ENCODE results near the gene FAM3A. TPM values are rescaled to one million over a fixed set of nuclear protein-coding genes. Genes with fewer than 3 reads are reported as not detected.

Gene FAM3A
- total RNA-seq, 1 experiment from 2014 or later, result 69.2 TPM

DNA sequence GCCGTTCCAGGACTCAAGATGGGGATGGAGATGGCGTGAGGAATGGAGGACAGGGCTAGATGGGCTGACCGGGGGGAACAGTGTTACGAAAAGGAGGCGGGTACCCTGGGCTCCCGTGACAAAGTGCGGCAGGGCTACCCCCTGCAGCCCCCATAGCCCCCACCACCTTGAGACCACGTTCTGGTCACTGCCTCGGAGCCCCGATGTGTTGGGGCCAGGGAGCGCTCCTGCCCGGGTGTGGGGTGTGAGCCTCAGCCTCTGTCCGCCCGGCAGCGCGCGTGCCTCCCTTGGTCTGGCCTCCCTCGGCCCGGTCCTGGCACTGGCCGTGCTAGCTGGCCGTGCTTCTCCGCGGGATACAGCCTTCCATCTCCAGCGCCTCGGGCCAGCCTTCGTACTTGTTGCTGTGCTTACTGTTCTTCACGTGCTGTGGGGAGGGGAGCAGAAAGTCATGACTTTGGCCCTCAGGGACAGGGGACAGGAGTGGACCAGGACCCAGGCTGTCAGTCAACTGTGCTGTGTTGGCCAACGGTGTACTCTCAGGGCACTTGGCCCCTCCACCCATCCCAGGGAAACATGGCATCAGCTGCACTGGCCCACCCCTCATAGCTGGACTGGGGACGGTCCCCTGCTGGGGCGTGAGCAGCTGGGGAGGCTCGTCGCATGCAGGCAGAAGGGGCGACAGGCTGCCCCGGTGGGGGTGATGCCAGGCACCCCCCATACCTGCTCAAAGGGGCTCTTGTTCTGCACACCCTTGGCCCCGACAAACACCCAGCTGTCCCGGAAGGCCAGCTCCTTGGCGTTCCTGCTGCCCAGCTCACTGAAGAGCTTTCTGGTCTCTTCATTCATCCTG lies 9.3 kb downstream of the FAM3A start:
- no peak for ATAC-seq
- Histone ChIP-seq H3K79me2 (ENCODE audit: low read length) (no peaks in the 10 kb centered on the region), H2AFZ (ENCODE audit: low read length) (no peak overlapping the region), H3K9me2 (replicated peaks; ENCODE audit: low read length) (no peaks in the 10 kb centered on the region), H3K9ac (ENCODE audit: low read length) (no peak overlapping the region), H3F3A (ENCODE audit: low read length, unreplicated experiment) (no peaks in the 10 kb centered on the region), H3K9me3 (ENCODE audit: low read length) (no peaks in the 10 kb centered on the region), H3K27ac (ENCODE audit: low read length) (0 out of 2 replicates have a peak overlapping the region, but pooled peaks have one; percentile 69), H3K4me2 (ENCODE audit: low read length) (peak overlapping the region; percentile 54; the same call in 1 of the 2 replicates), H3K4me3 (ENCODE audit: low read length) (no peak overlapping the region), H4K20me1 (ENCODE audit: low read length) (no peaks in the 10 kb centered on the region), H3K27me3 (ENCODE audit: low read length) (no peaks in the 10 kb centered on the region), H3K36me3 (ENCODE audit: low read depth, low read length) (0 out of 2 replicates have a peak, but pooled peaks cover 3% of the 10 kb centered on the region), H3K4me1 (ENCODE audit: insufficient read depth, low read length) (peaks cover 18% of the 10 kb centered on the region)
- DNase-seq, result no peak
- ChIA-PET CTCF (no interaction called here), POLR2A (ENCODE audit: unreplicated experiment) (no interaction called here)
- intact Hi-C loops (cut with micrococcal nuclease), result no loop called here
- TSS peak; percentile 47 for BruUV-seq (replicated peaks)
- TF ChIP-seq, protein P1, sequence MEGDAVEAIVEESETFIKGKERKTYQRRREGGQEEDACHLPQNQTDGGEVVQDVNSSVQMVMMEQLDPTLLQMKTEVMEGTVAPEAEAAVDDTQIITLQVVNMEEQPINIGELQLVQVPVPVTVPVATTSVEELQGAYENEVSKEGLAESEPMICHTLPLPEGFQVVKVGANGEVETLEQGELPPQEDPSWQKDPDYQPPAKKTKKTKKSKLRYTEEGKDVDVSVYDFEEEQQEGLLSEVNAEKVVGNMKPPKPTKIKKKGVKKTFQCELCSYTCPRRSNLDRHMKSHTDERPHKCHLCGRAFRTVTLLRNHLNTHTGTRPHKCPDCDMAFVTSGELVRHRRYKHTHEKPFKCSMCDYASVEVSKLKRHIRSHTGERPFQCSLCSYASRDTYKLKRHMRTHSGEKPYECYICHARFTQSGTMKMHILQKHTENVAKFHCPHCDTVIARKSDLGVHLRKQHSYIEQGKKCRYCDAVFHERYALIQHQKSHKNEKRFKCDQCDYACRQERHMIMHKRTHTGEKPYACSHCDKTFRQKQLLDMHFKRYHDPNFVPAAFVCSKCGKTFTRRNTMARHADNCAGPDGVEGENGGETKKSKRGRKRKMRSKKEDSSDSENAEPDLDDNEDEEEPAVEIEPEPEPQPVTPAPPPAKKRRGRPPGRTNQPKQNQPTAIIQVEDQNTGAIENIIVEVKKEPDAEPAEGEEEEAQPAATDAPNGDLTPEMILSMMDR (conservative IDR thresholded peaks at IDR 0.05; ENCODE audit: low read depth, low read length), result no peak
- TF ChIP-seq EZH2phosphoT487 (IDR thresholded peaks at IDR 0.05; ENCODE audit: borderline replicate concordance, low read length) (no peak), EZH2 (IDR thresholded peaks at IDR 0.05; ENCODE audit: low read length, unreplicated experiment) (no peak)

DNA sequence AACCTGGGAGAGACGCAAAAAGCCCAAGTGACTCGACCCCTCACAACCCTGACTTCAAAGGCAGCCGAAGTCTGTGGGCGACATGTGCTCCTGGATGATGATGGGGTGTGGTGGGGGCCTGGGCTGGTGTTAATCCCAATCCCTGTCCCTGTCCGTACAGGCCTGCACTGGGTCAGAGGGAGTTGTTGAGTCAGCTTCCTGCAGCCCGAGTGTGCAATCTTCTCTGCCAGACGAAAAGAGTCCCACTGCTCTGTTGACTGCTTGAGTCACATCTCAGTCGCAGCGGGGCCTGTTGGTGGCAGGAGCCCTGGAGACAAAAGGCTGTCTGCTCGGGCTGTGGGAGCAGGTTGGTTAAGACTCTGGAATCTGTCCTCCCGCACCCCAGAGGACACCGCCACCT lies 10.3 kb downstream of the FAM3A start:
- peak overlapping the region; percentile 54; the same call in 1 of the 2 replicates for H3K4me2 ChIP-seq (ENCODE audit: low read length)
- no peak overlapping the region for H2AFZ ChIP-seq (ENCODE audit: low read length)
- H4K20me1 ChIP-seq (ENCODE audit: low read length), result no peaks in the 10 kb centered on the region
- ChIA-PET POLR2A (ENCODE audit: unreplicated experiment) (no interaction called here), CTCF (interaction anchor here (0.6 kb wide), 1 partner anchor 34 kb away, joined by 9 read pairs; no protein-coding TSS in a partner anchor)
- H3K27me3 ChIP-seq (ENCODE audit: low read length), result no peaks in the 10 kb centered on the region
- H3K79me2 ChIP-seq (ENCODE audit: low read length), result no peaks in the 10 kb centered on the region
- H3K27ac ChIP-seq (ENCODE audit: low read length), result peak overlapping the region; percentile 69
- H3K9me3 ChIP-seq (ENCODE audit: low read length), result no peaks in the 10 kb centered on the region
- H3K4me1 ChIP-seq (ENCODE audit: insufficient read depth, low read length), result peaks cover 18% of the 10 kb centered on the region
- no peak overlapping the region for H3K4me3 ChIP-seq (ENCODE audit: low read length)
- intact Hi-C loops (cut with micrococcal nuclease), result no loop called here
- peak overlapping the region; percentile 30; the same call in 1 of the 2 replicates for H3K9ac ChIP-seq (ENCODE audit: low read length)
- TF ChIP-seq, protein P1 (conservative IDR thresholded peaks at IDR 0.05; ENCODE audit: low read depth, low read length), result no peak
- no peak for TF ChIP-seq EZH2phosphoT487 (IDR thresholded peaks at IDR 0.05; ENCODE audit: borderline replicate concordance, low read length)
- no peak for TF ChIP-seq EZH2 (IDR thresholded peaks at IDR 0.05; ENCODE audit: low read length, unreplicated experiment)
- DNase-seq (peak; percentile 76), ATAC-seq (peak; percentile 97)
- 0 out of 2 replicates have a peak, but pooled peaks cover 3% of the 10 kb centered on the region for H3K36me3 ChIP-seq (ENCODE audit: low read depth, low read length)
- BruUV-seq (replicated peaks), result no TSS peak
- H3K9me2 ChIP-seq (replicated peaks; ENCODE audit: low read length), result no peaks in the 10 kb centered on the region
- H3F3A ChIP-seq (ENCODE audit: low read length, unreplicated experiment), result no peaks in the 10 kb centered on the region

DNA sequence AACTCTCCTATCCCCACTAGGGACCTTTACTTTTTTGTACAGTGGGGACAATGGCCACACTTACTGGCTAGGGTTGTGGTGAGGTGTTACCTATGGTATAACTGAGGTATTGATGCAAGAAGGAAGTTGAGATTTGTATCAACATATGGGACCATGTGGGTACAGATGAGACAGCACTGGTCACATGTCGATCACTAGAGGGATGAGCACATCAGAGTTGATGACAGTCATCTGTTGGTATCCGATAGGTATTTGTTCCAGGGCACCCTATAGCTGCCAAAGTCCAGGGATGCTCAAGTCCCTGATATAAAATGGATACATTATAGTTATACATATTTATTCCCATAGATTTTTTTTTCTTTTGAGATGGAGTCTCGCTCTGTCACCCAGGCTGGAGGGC lies 13.0 kb downstream of the FAM3A start:
- ATAC-seq, result no peak
- ChIA-PET CTCF (no interaction called here), POLR2A (ENCODE audit: unreplicated experiment) (no interaction called here)
- H3K27me3 ChIP-seq (ENCODE audit: low read length), result no peaks in the 10 kb centered on the region
- TF ChIP-seq EZH2phosphoT487 (IDR thresholded peaks at IDR 0.05; ENCODE audit: borderline replicate concordance, low read length), result no peak
- TF ChIP-seq, protein P1 (conservative IDR thresholded peaks at IDR 0.05; ENCODE audit: low read depth, low read length), result no peak
- H3K36me3 ChIP-seq (ENCODE audit: low read depth, low read length), result no peaks in the 10 kb centered on the region
- H3K27ac ChIP-seq (ENCODE audit: low read length), result no peak overlapping the region
- no peak overlapping the region for H3K9ac ChIP-seq (ENCODE audit: low read length)
- intact Hi-C loops (cut with micrococcal nuclease), result no loop called here
- no peak overlapping the region for H3K4me3 ChIP-seq (ENCODE audit: low read length)
- no peaks in the 10 kb centered on the region for H3K9me2 ChIP-seq (replicated peaks; ENCODE audit: low read length)
- H3K4me1 ChIP-seq (ENCODE audit: insufficient read depth, low read length), result peaks cover 18% of the 10 kb centered on the region
- no peak overlapping the region for H2AFZ ChIP-seq (ENCODE audit: low read length)
- DNase-seq, result no peak
- BruUV-seq (replicated peaks), result no TSS peak
- H3K79me2 ChIP-seq (ENCODE audit: low read length), result no peaks in the 10 kb centered on the region
- H4K20me1 ChIP-seq (ENCODE audit: low read length), result no peaks in the 10 kb centered on the region
- no peaks in the 10 kb centered on the region for H3K9me3 ChIP-seq (ENCODE audit: low read length)
- no peak overlapping the region for H3K4me2 ChIP-seq (ENCODE audit: low read length)
- H3F3A ChIP-seq (ENCODE audit: low read length, unreplicated experiment), result no peaks in the 10 kb centered on the region
